Neuron (in vitro differentiated cells): ENCODE results near the gene SGCD.

ENCODE experiments used
- H2AFZ ChIP-seq: one replicate; pipeline ENCODE4 v1.6.1; 2013; ENCODE audit warnings: low read depth, mild to moderate bottlenecking, inconsistent platforms, low read length, moderate library complexity
- H3K27me3 ChIP-seq: one replicate; pipeline ENCODE4 v1.6.1; 2013; ENCODE audit warnings: low read length; ENCODE audit not compliant: insufficient read depth
- H3K36me3 ChIP-seq: one replicate; pipeline ENCODE4 v1.6.1; 2013; ENCODE audit warnings: low read length; ENCODE audit not compliant: insufficient read depth
- H3K4me1 ChIP-seq: one replicate; pipeline ENCODE4 v1.6.1; 2013; ENCODE audit warnings: low read length; ENCODE audit not compliant: insufficient read depth
- H3K4me3 ChIP-seq: 2 replicates; pipeline ENCODE4 v1.5.1; 2013; ENCODE audit warnings: mild to moderate bottlenecking, low read length, moderate library complexity
- H3K9me3 ChIP-seq: one replicate; pipeline ENCODE4 v1.6.1; 2013; ENCODE audit warnings: low read length

The SGCD gene

GRCh38 chr5:156543348-156544145, 216.6 kb downstream of the SGCD start:
- H3K9me3 ChIP-seq = no peaks in the 10 kb centered on the region
- no peak overlapping the region for H3K4me3 ChIP-seq
- H3K36me3 ChIP-seq = no peaks in the 10 kb centered on the region
- no peak overlapping the region for H2AFZ ChIP-seq
- no peaks in the 10 kb centered on the region for H3K27me3 ChIP-seq
- no peaks in the 10 kb centered on the region for H3K4me1 ChIP-seq

- Histone ChIP-seq H3K36me3 (no peaks in the 10 kb centered on the region), H3K9me3 (no peaks in the 10 kb centered on the region), H3K4me1 (no peaks in the 10 kb centered on the region), H2AFZ (no peak overlapping the region), H3K27me3 (no peaks in the 10 kb centered on the region), H3K4me3 (no peak overlapping the region)
Observed at GRCh38 chr5:156552855-156553358, 225.9 kb downstream of the SGCD start.

GRCh38 chr5:156556666-156557406, 229.9 kb downstream of the SGCD start:
- Histone ChIP-seq H3K4me1 (peaks cover 3% of the 10 kb centered on the region), H3K4me3 (no peak overlapping the region), H3K9me3 (no peaks in the 10 kb centered on the region), H3K36me3 (no peaks in the 10 kb centered on the region), H3K27me3 (no peaks in the 10 kb centered on the region), H2AFZ (no peak overlapping the region)

GRCh38 chr5:156560002-156560401, 233.0 kb downstream of the SGCD start:
- no peak overlapping the region for H2AFZ ChIP-seq
- no peaks in the 10 kb centered on the region for H3K9me3 ChIP-seq
- H3K4me3 ChIP-seq = no peak overlapping the region
- no peaks in the 10 kb centered on the region for H3K36me3 ChIP-seq
- H3K4me1 ChIP-seq = peaks cover 3% of the 10 kb centered on the region
- no peaks in the 10 kb centered on the region for H3K27me3 ChIP-seq

GRCh38 chr5:156561651-156562050, 234.7 kb downstream of the SGCD start:
- H3K27me3 ChIP-seq = no peaks in the 10 kb centered on the region
- no peak overlapping the region for H3K4me3 ChIP-seq
- peaks cover 3% of the 10 kb centered on the region for H3K4me1 ChIP-seq
- no peaks in the 10 kb centered on the region for H3K36me3 ChIP-seq
- no peaks in the 10 kb centered on the region for H3K9me3 ChIP-seq
- no peak overlapping the region for H2AFZ ChIP-seq

- H3K36me3 ChIP-seq = no peaks in the 10 kb centered on the region
- no peaks in the 10 kb centered on the region for H3K27me3 ChIP-seq
- no peaks in the 10 kb centered on the region for H3K9me3 ChIP-seq
- no peak overlapping the region for H3K4me3 ChIP-seq
- H3K4me1 ChIP-seq = no peaks in the 10 kb centered on the region
- H2AFZ ChIP-seq = no peak overlapping the region
Observed at GRCh38 chr5:156570615-156571014, 243.7 kb downstream of the SGCD start.

- no peak overlapping the region for H3K4me3 ChIP-seq
- H2AFZ ChIP-seq = no peak overlapping the region
- H3K36me3 ChIP-seq = no peaks in the 10 kb centered on the region
- H3K27me3 ChIP-seq = no peaks in the 10 kb centered on the region
- no peaks in the 10 kb centered on the region for H3K4me1 ChIP-seq
- no peaks in the 10 kb centered on the region for H3K9me3 ChIP-seq
Observed at GRCh38 chr5:156581725-156582124, 254.8 kb downstream of the SGCD start.

- no peaks in the 10 kb centered on the region for H3K36me3 ChIP-seq
Observed at GRCh38 chr5:156582193-156582598, 255.2 kb downstream of the SGCD start.

GRCh38 chr5:156584871-156585270, 257.9 kb downstream of the SGCD start:
- Histone ChIP-seq H3K36me3 (no peaks in the 10 kb centered on the region), H3K9me3 (no peaks in the 10 kb centered on the region), H3K4me1 (no peaks in the 10 kb centered on the region), H2AFZ (no peak overlapping the region), H3K4me3 (no peak overlapping the region), H3K27me3 (no peaks in the 10 kb centered on the region)

More at GRCh38 chr5:156582193-156582598, 255.2 kb downstream of the SGCD start:
- Histone ChIP-seq H2AFZ (no peak overlapping the region), H3K9me3 (no peaks in the 10 kb centered on the region), H3K4me1 (no peaks in the 10 kb centered on the region), H3K4me3 (no peak overlapping the region), H3K27me3 (no peaks in the 10 kb centered on the region)

- Histone ChIP-seq H3K36me3 (no peaks in the 10 kb centered on the region), H3K4me3 (no peak overlapping the region), H2AFZ (no peak overlapping the region), H3K27me3 (no peaks in the 10 kb centered on the region), H3K4me1 (no peaks in the 10 kb centered on the region), H3K9me3 (no peaks in the 10 kb centered on the region)
Observed at GRCh38 chr5:156585999-156586398, 259.0 kb downstream of the SGCD start.

GRCh38 chr5:156587012-156587411, 260.0 kb downstream of the SGCD start:
- Histone ChIP-seq H3K4me3 (no peak overlapping the region), H3K9me3 (no peaks in the 10 kb centered on the region), H2AFZ (no peak overlapping the region), H3K27me3 (no peaks in the 10 kb centered on the region), H3K36me3 (no peaks in the 10 kb centered on the region), H3K4me1 (no peaks in the 10 kb centered on the region)

- no peaks in the 10 kb centered on the region for H3K27me3 ChIP-seq
- H3K36me3 ChIP-seq = no peaks in the 10 kb centered on the region
- no peak overlapping the region for H2AFZ ChIP-seq
- H3K4me3 ChIP-seq = no peak overlapping the region
- H3K9me3 ChIP-seq = no peaks in the 10 kb centered on the region
- H3K4me1 ChIP-seq = no peaks in the 10 kb centered on the region
Observed at GRCh38 chr5:156588306-156588705, 261.3 kb downstream of the SGCD start.

GRCh38 chr5:156589104-156589945, 262.4 kb downstream of the SGCD start:
- Histone ChIP-seq H3K9me3 (no peaks in the 10 kb centered on the region), H3K27me3 (no peaks in the 10 kb centered on the region), H3K36me3 (no peaks in the 10 kb centered on the region), H3K4me3 (no peak overlapping the region), H2AFZ (no peak overlapping the region), H3K4me1 (no peaks in the 10 kb centered on the region)
